H9 (cell line): ENCODE data around the gene PID1. TPM values are rescaled to one million over a fixed set of nuclear protein-coding genes. Genes with fewer than 3 reads are reported as not detected.

Experiments
- DNase-seq: peaks from one replicate; pipeline ENCODE4 v3.0.0-alpha.2; 2017
- H2AFZ ChIP-seq: one replicate; pipeline ENCODE4 v1.6.1; 2013; ENCODE audit warnings: mild to moderate bottlenecking, low read length, control low read depth, moderate library complexity
- H2AK5ac ChIP-seq: 2 replicates; pipeline ENCODE4 v1.6.1; 2013; ENCODE audit warnings: low read length, control low read depth, mixed read lengths; ENCODE audit not compliant: insufficient read length
- H2BK120ac ChIP-seq: one replicate; pipeline ENCODE4 v1.6.1; 2013; ENCODE audit warnings: low read depth, mild to moderate bottlenecking, low read length, control low read depth, inconsistent platforms; ENCODE audit not compliant: poor library complexity, severe bottlenecking
- H2BK12ac ChIP-seq: 2 replicates; pipeline ENCODE4 v1.6.1; 2013; ENCODE audit warnings: low read length, control low read depth, mixed read lengths, low read depth; ENCODE audit not compliant: insufficient read length
- H2BK15ac ChIP-seq: 2 replicates; pipeline ENCODE4 v1.6.1; 2013; ENCODE audit warnings: low read depth, low read length, control low read depth
- H2BK20ac ChIP-seq: one replicate; pipeline ENCODE4 v1.6.1; 2013; ENCODE audit warnings: low read depth, mild to moderate bottlenecking, low read length, control low read depth, inconsistent platforms; ENCODE audit not compliant: poor library complexity, severe bottlenecking
- H2BK5ac ChIP-seq: 2 replicates; pipeline ENCODE4 v1.6.1; 2013; ENCODE audit warnings: low read length, control low read depth, mixed read lengths; ENCODE audit not compliant: insufficient read length
- H3K14ac ChIP-seq: 2 replicates; pipeline ENCODE4 v1.6.1; 2013; ENCODE audit warnings: low read length, control low read depth; ENCODE audit not compliant: insufficient read depth
- H3K18ac ChIP-seq: 2 replicates; pipeline ENCODE4 v1.6.1; 2013; ENCODE audit warnings: low read depth, mild to moderate bottlenecking, mixed read lengths, low read length, control low read depth; ENCODE audit not compliant: insufficient read length
- H3K23ac ChIP-seq: 2 replicates; pipeline ENCODE4 v1.6.1; 2013; ENCODE audit warnings: low read length, control low read depth, mixed read lengths, low read depth; ENCODE audit not compliant: insufficient read length
- H3K23me2 ChIP-seq: 2 replicates; pipeline ENCODE4 v1.6.1; 2013; ENCODE audit warnings: low read depth, mild to moderate bottlenecking, mixed read lengths, low read length, control low read depth; ENCODE audit not compliant: insufficient read length, poor library complexity, severe bottlenecking
- H3K27ac ChIP-seq: 2 replicates; pipeline ENCODE4 v1.5.1; 2013; ENCODE audit warnings: low read length, control low read depth, mixed read lengths, low read depth; ENCODE audit not compliant: insufficient read length
- H3K27me3 ChIP-seq: 2 replicates; pipeline ENCODE4 v1.6.1; 2013; ENCODE audit warnings: low read length, control low read depth, inconsistent platforms; ENCODE audit not compliant: insufficient read depth
- H3K4ac ChIP-seq: 2 replicates; pipeline ENCODE4 v1.6.1; 2013; ENCODE audit warnings: low read depth, mild to moderate bottlenecking, control low read depth, inconsistent platforms, low read length, moderate library complexity
- H3K4me1 ChIP-seq: 2 replicates; pipeline ENCODE4 v1.6.1; 2013; ENCODE audit warnings: low read length, control low read depth, inconsistent platforms; ENCODE audit not compliant: insufficient read depth
- H3K4me2 ChIP-seq: 2 replicates; pipeline ENCODE4 v1.6.1; 2013; ENCODE audit warnings: low read length, control low read depth, mixed read lengths; ENCODE audit not compliant: insufficient read length, insufficient read depth
- H3K56ac ChIP-seq: 2 replicates; pipeline ENCODE4 v1.6.1; 2013; ENCODE audit warnings: low read depth, mild to moderate bottlenecking, mixed read lengths, low read length, control low read depth; ENCODE audit not compliant: insufficient read length
- H3K79me1 ChIP-seq: 2 replicates; pipeline ENCODE4 v1.6.1; 2013; ENCODE audit warnings: low read depth, mild to moderate bottlenecking, moderate library complexity, low read length, control low read depth, inconsistent platforms; ENCODE audit not compliant: insufficient read depth, poor library complexity, severe bottlenecking
- H3K79me2 ChIP-seq: 2 replicates; pipeline ENCODE4 v1.6.1; 2013; ENCODE audit warnings: low read length, control low read depth, inconsistent platforms; ENCODE audit not compliant: insufficient read depth
- H3K9ac ChIP-seq: 2 replicates; pipeline ENCODE4 v1.6.1; 2013; ENCODE audit warnings: low read length, control low read depth, mixed read lengths; ENCODE audit not compliant: insufficient read length; ENCODE audit errors: extremely low read depth
- H3K9me3 ChIP-seq: one replicate; pipeline ENCODE4 v1.6.1; 2013; ENCODE audit warnings: low read depth, low read length, inconsistent platforms; ENCODE audit not compliant: control insufficient read depth
- H3T11ph ChIP-seq: one replicate; pipeline ENCODE4 v1.6.1; 2013; ENCODE audit warnings: mild to moderate bottlenecking, low read length, control low read depth, inconsistent platforms
- H4K20me1 ChIP-seq: one replicate; pipeline ENCODE4 v1.6.1; 2013; ENCODE audit not compliant: control insufficient read depth, insufficient read length, insufficient read depth
- H4K5ac ChIP-seq: 2 replicates; pipeline ENCODE4 v1.6.1; 2013; ENCODE audit warnings: low read depth, mild to moderate bottlenecking, mixed read lengths, low read length, control low read depth; ENCODE audit not compliant: insufficient read length
- H4K8ac ChIP-seq: replicated peaks from 2 replicates; pipeline ENCODE4 v1.6.1; 2013; ENCODE audit warnings: low read length, control low read depth, mixed read lengths, low read depth; ENCODE audit not compliant: insufficient read length
- H4K91ac ChIP-seq: 2 replicates; pipeline ENCODE4 v1.6.1; 2013; ENCODE audit warnings: low read depth, mild to moderate bottlenecking, moderate library complexity, mixed read lengths, low read length, control low read depth; ENCODE audit not compliant: insufficient read length
- H3K27ac Mint-ChIP-seq, 3 experiments: 2 replicates in 2 of 3; 3 replicates in 1 of 3; pipeline ENCODE4 v1.8.0; 2020 to 2021; ENCODE audit warnings: mixed read lengths in 3 of 3, mild to moderate bottlenecking in 1 of 3, moderate library complexity in 1 of 3
- H3K27me3 Mint-ChIP-seq: 2 replicates; pipeline ENCODE4 v1.8.0; 2021; ENCODE audit warnings: low read depth, mild to moderate bottlenecking, moderate library complexity, mixed read lengths
- H3K36me3 Mint-ChIP-seq, 3 experiments: 2 replicates in 2 of 3; 3 replicates in 1 of 3; pipeline ENCODE4 v1.8.0; 2020 to 2021; ENCODE audit warnings: low read depth in 3 of 3, mixed read lengths in 3 of 3; ENCODE audit not compliant: insufficient read depth in 1 of 3
- H3K4me1 Mint-ChIP-seq, 2 experiments: 2 replicates each; pipeline ENCODE4 v1.8.0; 2020; ENCODE audit warnings: mixed read lengths in 2 of 2
- H3K4me3 Mint-ChIP-seq, 2 experiments: 2 replicates in 1 of 2; 3 replicates in 1 of 2; pipeline ENCODE4 v1.8.0; 2020 to 2021; ENCODE audit warnings: mild to moderate bottlenecking in 2 of 2, mixed read lengths in 2 of 2, moderate library complexity in 1 of 2
- H3K9me3 Mint-ChIP-seq, 2 experiments: 2 replicates in 1 of 2; 3 replicates in 1 of 2; pipeline ENCODE4 v1.8.0; 2020; ENCODE audit warnings: mild to moderate bottlenecking in 2 of 2, mixed read lengths in 2 of 2, moderate library complexity in 1 of 2
- CTCF ChIP-seq: fragments of 200-600 bp; sonication (generic); conservative IDR thresholded peaks from 3 replicates; pipeline ENCODE4 v1.8.0; 2021; ENCODE audit warnings: antibody characterized with exemption, mild to moderate bottlenecking
- total RNA-seq: library from RNA; stranded (reverse); gene quantifications from 2 replicates; pipeline ENCODE4 v1.2.1, GENCODE V29; 2021

PID1 gene
- total RNA-seq, 1 experiment from 2014 or later: 1.4 TPM

- Histone ChIP-seq H3K4ac (no peak overlapping the region), H4K5ac (no peak overlapping the region), H2BK5ac (no peak overlapping the region), H2BK15ac (no peak overlapping the region), H3K9ac (no peak overlapping the region), H3K27ac (no peak overlapping the region), H2AK5ac (no peak overlapping the region), H3K79me2 (no peaks in the 10 kb centered on the region), H3K23me2 (no peaks in the 10 kb centered on the region), H2BK20ac (no peak overlapping the region), H2BK12ac (no peak overlapping the region), H4K91ac (no peak overlapping the region), H3K18ac (no peak overlapping the region), H2BK120ac (no peak overlapping the region), H3K4me1 (no peaks in the 10 kb centered on the region), H3K79me1 (no peaks in the 10 kb centered on the region), H4K20me1 (no peaks in the 10 kb centered on the region), H4K8ac (no peak overlapping the region), H3K23ac (no peak overlapping the region), H2AFZ (no peak overlapping the region), H3K56ac (no peak overlapping the region), H3K14ac (no peak overlapping the region), H3K4me2 (no peak overlapping the region), H3K27me3 (no peaks in the 10 kb centered on the region), H3K9me3 (no peaks in the 10 kb centered on the region), H3T11ph (no peak overlapping the region)
- Mint-ChIP-seq H3K9me3 (peaks cover 0 to 4% of the 10 kb centered on the region in 2 experiments; a peak in 3 of 5 replicates), H3K4me3 (no peak overlapping the region), H3K27ac (no peak overlapping the region), H3K36me3 (0 out of 7 replicates have a peak, but pooled peaks cover 0 to 5% (median 0%) of the 10 kb centered on the region in 3 experiments), H3K27me3 (no peaks in the 10 kb centered on the region), H3K4me1 (no peaks in the 10 kb centered on the region)
- TF ChIP-seq CTCF: no peak
- no peak for DNase-seq
Measured at GRCh38 chr2:229124136-229124535, 147.0 kb downstream of the PID1 start.
